Suprapubic skin (tissue), 4 donors: ENCODE results near the gene LCN10. TPM values are rescaled to one million over a fixed set of nuclear protein-coding genes. Genes with fewer than 3 reads are reported as not detected.
"Not testable (repeated sequence)": the region's sequence is repeated elsewhere in the genome, so short reads cannot be mapped to it uniquely, and the experiment has no call there.

Experiments used
- DNase-seq, 2 donors: peaks; one replicate each; pipeline ENCODE4 v3.0.0-alpha.2; 2019; ENCODE audit warnings: low spot score in 2 of 2
- H3K27ac ChIP-seq: fragments of 200-600 bp; sonication (generic); one replicate; pipeline ENCODE4 v1.5.1; 2019
- H3K27me3 ChIP-seq: fragments of 200-600 bp; sonication (generic); one replicate; pipeline ENCODE4 v1.5.1; 2019
- H3K36me3 ChIP-seq: fragments of 200-600 bp; sonication (generic); one replicate; pipeline ENCODE4 v1.5.1; 2019
- H3K4me1 ChIP-seq: fragments of 200-600 bp; sonication (generic); one replicate; pipeline ENCODE4 v1.5.1; 2019
- H3K4me3 ChIP-seq: fragments of 200-600 bp; sonication (generic); one replicate; pipeline ENCODE4 v1.5.1; 2019; ENCODE audit warnings: mild to moderate bottlenecking
- H3K9me3 ChIP-seq: fragments of 200-600 bp; sonication (generic); one replicate; pipeline ENCODE4 v1.5.1; 2019
- CTCF ChIP-seq, 2 donors: fragments of 200-600 bp in 1 of 2; fragments of 450-650 bp in 1 of 2; sonication (generic) in 1 of 2; IDR thresholded peaks; one replicate each; pipeline ENCODE4 v1.5.1; 2016 to 2019; ENCODE audit warnings: antibody characterized with exemption in 2 of 2, mild to moderate bottlenecking in 1 of 2, moderate library complexity in 1 of 2
- EP300 ChIP-seq: sonication (generic); formaldehyde crosslinking; IDR thresholded peaks from one replicate; pipeline ENCODE4 v1.6.1; 2017; ENCODE audit warnings: antibody characterized with exemption
- POLR2A ChIP-seq, 2 donors: fragments of 450-650 bp; IDR thresholded peaks; one replicate each; pipeline ENCODE4 v1.6.1; 2017; ENCODE audit warnings: antibody characterized with exemption in 2 of 2, mild to moderate bottlenecking in 2 of 2, moderate library complexity in 2 of 2
- POLR2AphosphoS5 ChIP-seq, 3 donors: sonication (generic); formaldehyde crosslinking; IDR thresholded peaks; one replicate each; pipeline ENCODE4 v1.6.1; 2017; ENCODE audit warnings: antibody characterized with exemption in 3 of 3
- WGBS: methylation state at CpG from one replicate; pipeline ENCODE4 v1.1.5; 2018; 5-methylcytosine and 5-hydroxymethylcytosine counted together
- total RNA-seq, 4 donors: library from RNA; depleted of rRNA; stranded (reverse); fragments of >200 nt; gene quantifications; one replicate each; pipeline ENCODE4 v1.1.0, GENCODE V29; 2016

Gene LCN10
- total RNA-seq, 4 donors from 2014 or later: 0.32 to 3.5 (median 2.8) TPM; not detected in 1

GRCh38 chr9:136710543-136710942 is 32.2 kb downstream of the LCN10 start:
- whole genome bisulfite sequencing: 74% methylated on average over 7 of the region's 7 CpGs

GRCh38 chr9:136709454-136710109 is 33.2 kb downstream of the LCN10 start:
- Histone ChIP-seq H3K4me1 (peaks cover 24% of the 10 kb centered on the region), H3K9me3 (no peaks in the 10 kb centered on the region), H3K36me3 (no peaks in the 10 kb centered on the region), H3K4me3 (no peak overlapping the region), H3K27ac (no peak overlapping the region), H3K27me3 (peaks cover 22% of the 10 kb centered on the region)
- no peak for DNase-seq
- 83% methylated on average over 19 of the region's 24 CpGs for WGBS
- TF ChIP-seq EP300 (no peak), POLR2AphosphoS5 (IDR thresholded peaks at IDR 0.05) (no peak), POLR2A (IDR thresholded peaks at IDR 0.05) (no peak), CTCF (IDR thresholded peaks at IDR 0.05) (no peak)

More at GRCh38 chr9:136710543-136710942, 32.2 kb downstream of the LCN10 start:
- DNase-seq: no peak
- H3K36me3 ChIP-seq: no peaks in the 10 kb centered on the region
- no peaks in the 10 kb centered on the region for H3K9me3 ChIP-seq
- no peak overlapping the region for H3K4me3 ChIP-seq
- H3K27me3 ChIP-seq: peaks cover 26% of the 10 kb centered on the region
- H3K4me1 ChIP-seq: peaks cover 25% of the 10 kb centered on the region
- H3K27ac ChIP-seq: no peak overlapping the region
- TF ChIP-seq POLR2AphosphoS5 (IDR thresholded peaks at IDR 0.05): no peak
- no peak for TF ChIP-seq EP300
- TF ChIP-seq CTCF (IDR thresholded peaks at IDR 0.05): no peak

- no peak for TF ChIP-seq CTCF (IDR thresholded peaks at IDR 0.05)
- TF ChIP-seq POLR2AphosphoS5 (IDR thresholded peaks at IDR 0.05): no peak
- no peak for TF ChIP-seq EP300
- TF ChIP-seq POLR2A (IDR thresholded peaks at IDR 0.05): no peak
- WGBS: 78% methylated on average over 22 of the region's 22 CpGs
Measured at GRCh38 chr9:136707849-136708517, 34.8 kb downstream of the LCN10 start.

GRCh38 chr9:136707011-136707410 is 35.7 kb downstream of the LCN10 start:
- no peak for DNase-seq
- H3K4me3 ChIP-seq: no peak overlapping the region
- TF ChIP-seq POLR2AphosphoS5 (IDR thresholded peaks at IDR 0.05) (no peak), POLR2A (IDR thresholded peaks at IDR 0.05) (no peak), CTCF (IDR thresholded peaks at IDR 0.05) (no peak), EP300 (no peak)
- H3K9me3 ChIP-seq: no peaks in the 10 kb centered on the region
- H3K4me1 ChIP-seq: peaks cover 6% of the 10 kb centered on the region
- H3K27ac ChIP-seq: no peak overlapping the region
- no peaks in the 10 kb centered on the region for H3K36me3 ChIP-seq
- WGBS: 89% methylated on average over 3 of the region's 7 CpGs
- peaks cover 5% of the 10 kb centered on the region for H3K27me3 ChIP-seq

More at GRCh38 chr9:136707849-136708517, 34.8 kb downstream of the LCN10 start:
- Histone ChIP-seq H3K27ac (no peak overlapping the region), H3K36me3 (no peaks in the 10 kb centered on the region), H3K27me3 (peaks cover 12% of the 10 kb centered on the region), H3K4me3 (no peak overlapping the region), H3K9me3 (no peaks in the 10 kb centered on the region), H3K4me1 (peaks cover 14% of the 10 kb centered on the region)
- DNase-seq: no peak

DNA sequence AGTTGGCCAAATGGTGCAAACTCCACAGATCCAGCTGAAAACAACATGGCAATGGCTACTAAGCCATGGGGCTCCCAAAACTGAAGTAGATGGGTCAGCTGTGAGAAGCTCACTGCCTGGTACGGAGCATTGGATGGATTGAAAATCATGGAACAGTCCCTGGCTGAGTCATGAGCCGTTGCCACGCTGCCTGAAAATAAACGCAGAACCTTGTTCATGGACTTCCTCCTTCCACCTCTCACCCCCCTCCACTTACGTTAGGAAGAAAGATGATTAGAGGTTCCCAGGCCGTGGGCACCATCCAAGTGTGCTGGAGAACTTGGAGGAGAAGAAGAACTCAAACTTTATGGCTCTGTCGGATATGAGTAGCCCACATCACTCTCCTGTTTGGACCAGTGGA is 37.2 kb downstream of the LCN10 start:
- TF ChIP-seq EP300 (no peak), POLR2AphosphoS5 (IDR thresholded peaks at IDR 0.05) (no peak), POLR2A (IDR thresholded peaks at IDR 0.05) (no peak), CTCF (IDR thresholded peaks at IDR 0.05) (no peak)
- DNase-seq: no peak
- H3K4me1 ChIP-seq: no peaks in the 10 kb centered on the region
- no peak overlapping the region for H3K4me3 ChIP-seq
- H3K9me3 ChIP-seq: no peaks in the 10 kb centered on the region
- no peaks in the 10 kb centered on the region for H3K36me3 ChIP-seq
- no peak overlapping the region for H3K27ac ChIP-seq
- WGBS: 75% methylated on average over 7 of the region's 7 CpGs
- peaks cover 11% of the 10 kb centered on the region for H3K27me3 ChIP-seq

DNA sequence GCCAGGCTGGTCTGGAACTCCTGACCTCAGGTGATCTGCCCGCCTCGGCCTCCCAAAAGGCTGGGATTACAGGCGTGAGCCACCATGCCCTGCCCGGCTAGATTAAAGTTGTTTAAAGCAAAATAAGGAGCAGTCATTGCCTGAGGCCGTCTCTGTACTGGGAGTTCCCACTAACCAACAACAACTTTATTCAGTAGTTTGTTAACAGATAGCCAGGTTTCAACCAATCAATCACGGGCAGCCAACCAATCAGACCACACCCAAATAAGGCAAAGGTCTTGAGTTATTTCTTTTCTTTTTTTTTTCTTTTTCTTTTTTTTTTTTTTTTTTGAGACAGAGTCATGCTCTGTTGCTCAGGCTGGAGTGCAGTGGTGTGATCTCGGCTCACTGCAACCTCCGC is 38.0 kb downstream of the LCN10 start:
- H3K4me3 ChIP-seq, H3K27ac ChIP-seq, H3K4me1 ChIP-seq, DNase-seq, H3K9me3 ChIP-seq, H3K36me3 ChIP-seq: not testable (repeated sequence)
- 73% methylated on average over 8 of the region's 8 CpGs for WGBS
- H3K27me3 ChIP-seq: peaks cover 14% of the 10 kb centered on the region
